ENCODE results near the gene SLC15A4.
"Not testable (repeated sequence)": the region's sequence is repeated elsewhere in the genome, so short reads cannot be mapped to it uniquely, and the experiment has no call there.

- not testable (repeated sequence) for TF ChIP-seq CTCF (conservative IDR thresholded peaks at IDR 0.05 in 1 of 2, IDR thresholded peaks at IDR 0.05 in 1 of 2; ENCODE audit: extremely low read depth in 1 of 2, insufficient read depth in 1 of 2, low read depth in 1 of 2, low read length in 2 of 2); EZH2 (IDR thresholded peaks at IDR 0.05; ENCODE audit: borderline replicate concordance, low read length)
Observed at GRCh38 chr12:128839885-128840284, 16.1 kb upstream of the SLC15A4 start.

All from mammary epithelial cell (primary cell).